ENCODE data around the gene HS6ST1. TPM values are rescaled to one million over a fixed set of nuclear protein-coding genes. Genes with fewer than 3 reads are reported as not detected.

HS6ST1 gene
- total and polyA plus RNA-seq, 12 donors = 20.5 to 262 (median 97.1) TPM

- no peaks in the 10 kb centered on the region for H3K9me3 ChIP-seq (replicated peaks in 1 of 3)
- H3K4me3 ChIP-seq = no peak overlapping the region
- WGBS, 4 donors = 84 to 94% (median 87%) methylated on average over 4 to 12 of the region's 12 CpGs
- peaks cover 0 to 14% of the 10 kb centered on the region in 2 donors for H3K4me1 ChIP-seq (replicated peaks in 1 of 2)
- no peaks in the 10 kb centered on the region for H3K36me3 ChIP-seq (replicated peaks in 1 of 2)
- H3K27me3 ChIP-seq = no peaks in the 10 kb centered on the region
- no peak for DNase-seq
- no peak overlapping the region for H3K27ac ChIP-seq
- no peak for TF ChIP-seq POLR2A (IDR thresholded peaks at IDR 0.05)
- no peak for TF ChIP-seq CTCF (IDR thresholded peaks at IDR 0.05)
- intact Hi-C loops (cut with DNase I) = no loop called here
These were observed 46.7 kb upstream of the HS6ST1 start for GRCh38 chr2:128365217-128365905.

- no peaks in the 10 kb centered on the region for H3K27me3 ChIP-seq
- intact Hi-C loops (cut with DNase I) = no loop called here
- no peak overlapping the region for H3K27ac ChIP-seq
- DNase-seq = no peak
- 92 to 96% (median 94%) methylated on average over 2 to 8 of the region's 8 CpGs; no CpG with 5 or more reads in 1 of the 4 donors for WGBS, 4 donors
- TF ChIP-seq CTCF (IDR thresholded peaks at IDR 0.05) (no peak), POLR2A (IDR thresholded peaks at IDR 0.05) (no peak)
- H3K36me3 ChIP-seq (replicated peaks in 1 of 2) = no peaks in the 10 kb centered on the region
- H3K4me1 ChIP-seq (replicated peaks in 1 of 2) = peaks cover 0 to 6% of the 10 kb centered on the region in 2 donors
- no peaks in the 10 kb centered on the region for H3K9me3 ChIP-seq (replicated peaks in 1 of 3)
- no peak overlapping the region for H3K4me3 ChIP-seq
These were observed 45.8 kb upstream of the HS6ST1 start for GRCh38 chr2:128364441-128364911.

- Histone ChIP-seq H3K36me3 (replicated peaks in 1 of 2) (no peaks in the 10 kb centered on the region), H3K9me3 (replicated peaks in 1 of 3) (no peaks in the 10 kb centered on the region), H3K4me1 (replicated peaks in 1 of 2) (peaks cover 0 to 4% of the 10 kb centered on the region in 2 donors), H3K27me3 (no peaks in the 10 kb centered on the region), H3K27ac (no peak overlapping the region), H3K4me3 (no peak overlapping the region)
- WGBS, 4 donors = 83 to 89% (median 88%) methylated on average over 11 of the region's 11 CpGs
- intact Hi-C loops (cut with DNase I) = no loop called here
- no peak for DNase-seq
- TF ChIP-seq POLR2A (IDR thresholded peaks at IDR 0.05) (no peak), CTCF (IDR thresholded peaks at IDR 0.05) (no peak)
These were observed 45.3 kb upstream of the HS6ST1 start for GRCh38 chr2:128363934-128364361.

- no peak for TF ChIP-seq CTCF (IDR thresholded peaks at IDR 0.05)
- no peak for TF ChIP-seq POLR2A (IDR thresholded peaks at IDR 0.05)
- Histone ChIP-seq H3K4me3 (no peak overlapping the region), H3K36me3 (replicated peaks in 1 of 2) (no peaks in the 10 kb centered on the region), H3K9me3 (replicated peaks in 1 of 3) (no peaks in the 10 kb centered on the region), H3K27me3 (no peaks in the 10 kb centered on the region), H3K27ac (peak overlapping the region in 1 of 5 donors; percentile 62), H3K4me1 (replicated peaks in 1 of 2) (peaks cover 0 to 4% of the 10 kb centered on the region in 2 donors)
- intact Hi-C loops (cut with DNase I) = no loop called here
- 43 to 78% (median 53%) methylated on average over 4 to 6 of the region's 6 CpGs for WGBS, 4 donors
- peak in 1 of 7 donors; percentile 45 for DNase-seq
These were observed 44.2 kb upstream of the HS6ST1 start for GRCh38 chr2:128362889-128363228.

Measured in adrenal gland (tissue), 12 donors.